M059J (cell line): ENCODE results near the gene WIPI1. TPM values are rescaled to one million over a fixed set of nuclear protein-coding genes. Genes with fewer than 3 reads are reported as not detected.
"Not testable (repeated sequence)": the region's sequence is repeated elsewhere in the genome, so short reads cannot be mapped to it uniquely, and the experiment has no call there.

ENCODE experiments used
- DNase-seq: peaks from one replicate; pipeline ENCODE4 v3.0.0-alpha.2; 2012; ENCODE audit warnings: low read depth
- total RNA-seq: library from RNA; depleted of rRNA; stranded (reverse); fragments of >200 nt; shearing (Covaris generic); gene quantifications from 2 replicates; pipeline ENCODE4 v1.2.3, GENCODE V29; 2014; rRNA removed

The WIPI1 gene, protein sequence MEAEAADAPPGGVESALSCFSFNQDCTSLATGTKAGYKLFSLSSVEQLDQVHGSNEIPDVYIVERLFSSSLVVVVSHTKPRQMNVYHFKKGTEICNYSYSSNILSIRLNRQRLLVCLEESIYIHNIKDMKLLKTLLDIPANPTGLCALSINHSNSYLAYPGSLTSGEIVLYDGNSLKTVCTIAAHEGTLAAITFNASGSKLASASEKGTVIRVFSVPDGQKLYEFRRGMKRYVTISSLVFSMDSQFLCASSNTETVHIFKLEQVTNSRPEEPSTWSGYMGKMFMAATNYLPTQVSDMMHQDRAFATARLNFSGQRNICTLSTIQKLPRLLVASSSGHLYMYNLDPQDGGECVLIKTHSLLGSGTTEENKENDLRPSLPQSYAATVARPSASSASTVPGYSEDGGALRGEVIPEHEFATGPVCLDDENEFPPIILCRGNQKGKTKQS
- total RNA-seq, result 32.8 and 36.0 TPM in 2 replicates

DNA sequence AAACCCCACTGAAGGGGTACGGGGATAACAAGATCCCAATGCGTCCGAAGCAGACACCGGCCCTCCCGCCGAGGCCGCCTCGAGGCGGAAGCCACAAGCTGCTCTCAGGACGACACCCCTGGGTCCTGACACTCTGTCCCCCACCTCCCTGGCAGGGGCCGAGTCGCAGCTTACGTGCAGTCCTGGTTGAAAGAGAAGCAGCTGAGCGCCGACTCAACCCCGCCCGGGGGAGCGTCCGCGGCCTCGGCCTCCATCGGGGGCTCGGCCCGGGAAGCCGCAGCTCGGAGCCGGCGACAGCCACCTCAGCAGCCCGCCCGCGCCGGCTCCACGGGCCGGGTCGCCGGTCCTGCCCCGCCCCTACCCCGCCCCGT is at the start of gene WIPI1:
WIPI1 (minus strand) TSS at position 329 of the 371 bp plus-strand sequence; CDS start at position 254, 75 bp downstream.
- peak; percentile 41 for DNase-seq

DNA sequence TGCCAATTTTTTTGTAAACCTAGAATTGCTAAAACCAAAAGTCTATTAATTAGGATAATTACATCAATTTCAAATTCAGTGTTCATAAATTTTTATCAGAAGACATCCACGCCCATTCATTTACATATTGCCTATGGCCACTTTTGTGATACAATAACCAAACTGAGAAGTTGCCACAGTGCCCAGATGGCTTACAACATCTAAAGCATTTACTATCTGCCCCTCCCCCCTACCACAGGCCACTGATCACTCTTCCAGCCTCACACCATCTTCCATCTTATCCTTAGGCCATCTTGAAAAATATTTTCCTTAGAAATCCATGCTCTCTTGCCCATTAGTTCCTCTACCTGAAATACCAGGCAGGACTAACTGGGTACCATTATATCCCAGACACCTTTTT is 48.7 kb upstream of the WIPI1 start:
- no peak for DNase-seq

DNA sequence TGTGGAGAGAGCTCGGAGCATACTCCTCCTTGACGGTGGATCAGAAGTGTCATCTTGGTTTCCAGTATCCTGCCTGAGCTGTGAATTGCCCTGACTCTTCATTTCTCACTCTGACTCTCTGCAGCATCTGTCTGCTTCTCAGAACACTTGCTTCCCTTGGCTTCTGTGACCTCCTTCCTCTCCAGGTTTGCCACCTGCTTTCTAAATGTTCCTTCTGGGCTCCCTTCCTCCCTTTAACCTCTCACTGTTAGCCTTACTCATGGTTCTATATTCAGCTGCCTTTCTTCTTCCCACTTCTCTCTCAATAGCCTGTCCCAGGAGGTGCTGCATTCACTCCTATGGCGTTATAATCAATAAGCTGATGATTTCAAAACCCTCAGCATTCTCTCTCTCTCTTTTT is 43.8 kb upstream of the WIPI1 start:
- DNase-seq, result no peak

DNA sequence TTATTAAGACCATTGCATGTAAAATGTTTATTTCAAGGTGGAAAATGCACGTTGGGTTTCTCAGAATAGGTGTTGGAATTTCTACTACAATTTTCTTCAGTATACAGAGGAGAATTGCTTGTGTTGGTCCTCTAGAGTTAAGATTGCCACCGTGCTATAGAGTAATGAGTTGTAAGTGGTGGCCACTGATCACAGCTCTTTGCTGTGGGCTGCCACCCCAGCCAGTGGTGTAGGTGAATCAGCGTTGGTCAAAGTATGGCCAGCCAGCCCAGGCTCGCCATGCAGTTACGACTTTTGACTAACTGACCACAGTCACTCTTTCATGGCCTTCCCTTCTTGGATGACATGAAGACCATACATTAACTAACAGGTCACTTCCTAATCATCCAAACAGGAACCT is 42.3 kb upstream of the WIPI1 start:
- DNase-seq, result no peak

DNA sequence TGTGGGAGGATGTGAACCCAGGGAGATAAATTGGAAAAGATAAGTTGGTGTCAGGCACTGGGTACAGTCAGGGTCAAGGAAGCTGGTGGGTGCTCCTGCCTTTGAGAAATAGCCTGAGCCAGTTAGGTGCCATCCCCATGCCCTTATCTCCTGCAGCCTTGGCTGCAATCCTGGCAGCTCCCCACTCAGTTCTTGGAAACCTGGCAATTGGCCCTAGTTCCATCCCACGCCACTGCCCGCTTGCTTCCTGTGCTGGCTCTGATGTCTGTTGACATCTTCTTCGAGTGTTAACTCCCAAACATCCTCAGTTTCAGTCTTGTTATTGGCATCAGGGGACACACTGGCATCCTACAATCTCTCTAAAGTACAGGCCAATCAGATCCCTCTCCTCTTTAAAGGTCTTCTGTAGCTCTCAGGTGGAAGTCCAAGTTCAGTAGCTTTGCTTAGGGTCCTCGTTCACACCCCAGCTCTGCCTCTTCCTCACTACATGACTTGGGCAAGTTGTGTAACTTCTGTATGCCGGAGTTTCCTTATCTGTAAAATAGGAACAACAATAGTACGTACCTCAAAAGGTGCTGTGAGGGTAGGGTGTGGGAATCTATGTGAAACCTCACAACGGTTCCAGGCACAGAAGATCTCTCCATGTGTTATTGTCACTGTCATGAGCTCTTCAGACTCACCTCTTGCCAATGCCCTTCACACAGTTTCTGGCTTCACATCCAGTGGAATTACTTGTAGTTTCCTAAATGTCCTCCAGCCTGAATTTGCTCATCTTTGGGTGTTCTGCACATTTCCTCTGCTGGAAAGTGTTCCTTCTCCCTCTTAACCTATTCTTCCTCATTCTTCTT is 41.4 kb upstream of the WIPI1 start:
- DNase-seq, result no peak

DNA sequence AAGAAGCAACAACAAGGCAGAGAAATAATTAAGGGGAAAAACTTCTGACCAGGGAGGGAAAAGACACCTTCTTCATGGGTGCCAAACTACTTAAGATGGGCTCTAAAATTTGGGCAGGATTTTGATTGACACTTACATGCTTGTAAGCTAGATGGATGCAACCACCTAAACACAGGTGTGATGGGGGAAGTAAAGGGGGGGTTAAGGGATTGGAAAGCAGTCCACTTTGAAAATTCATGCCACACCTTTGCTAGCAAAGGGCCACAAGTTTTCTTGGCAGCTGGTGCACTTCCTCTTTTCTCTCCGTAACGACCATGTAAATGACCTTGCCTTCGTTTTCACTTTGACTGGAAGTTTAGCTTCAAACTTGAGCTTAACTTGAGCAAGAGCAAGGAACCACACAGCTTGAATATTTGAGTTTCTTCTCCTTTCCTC is 40.6 kb upstream of the WIPI1 start:
- DNase-seq, result no peak

DNA sequence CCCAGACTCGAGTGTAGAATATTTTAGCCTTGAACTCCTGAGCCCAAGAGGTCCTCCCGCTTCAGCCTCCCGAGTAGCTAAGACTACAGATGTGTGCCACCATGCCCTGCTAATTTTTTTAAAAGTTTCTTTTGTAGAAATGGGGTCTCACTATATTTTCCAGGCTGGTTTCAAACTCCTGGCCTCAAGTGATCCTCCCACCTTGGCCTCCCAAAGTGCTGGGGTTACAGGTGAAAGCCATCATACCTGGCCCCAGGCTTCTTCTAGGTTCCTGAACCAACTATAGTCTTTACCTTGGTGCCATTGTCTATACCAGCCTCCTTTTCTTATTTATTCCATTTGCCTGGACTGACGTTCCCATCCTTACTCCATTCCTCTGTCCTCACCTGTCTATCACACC is 37.8 kb upstream of the WIPI1 start:
- no peak for DNase-seq

DNA sequence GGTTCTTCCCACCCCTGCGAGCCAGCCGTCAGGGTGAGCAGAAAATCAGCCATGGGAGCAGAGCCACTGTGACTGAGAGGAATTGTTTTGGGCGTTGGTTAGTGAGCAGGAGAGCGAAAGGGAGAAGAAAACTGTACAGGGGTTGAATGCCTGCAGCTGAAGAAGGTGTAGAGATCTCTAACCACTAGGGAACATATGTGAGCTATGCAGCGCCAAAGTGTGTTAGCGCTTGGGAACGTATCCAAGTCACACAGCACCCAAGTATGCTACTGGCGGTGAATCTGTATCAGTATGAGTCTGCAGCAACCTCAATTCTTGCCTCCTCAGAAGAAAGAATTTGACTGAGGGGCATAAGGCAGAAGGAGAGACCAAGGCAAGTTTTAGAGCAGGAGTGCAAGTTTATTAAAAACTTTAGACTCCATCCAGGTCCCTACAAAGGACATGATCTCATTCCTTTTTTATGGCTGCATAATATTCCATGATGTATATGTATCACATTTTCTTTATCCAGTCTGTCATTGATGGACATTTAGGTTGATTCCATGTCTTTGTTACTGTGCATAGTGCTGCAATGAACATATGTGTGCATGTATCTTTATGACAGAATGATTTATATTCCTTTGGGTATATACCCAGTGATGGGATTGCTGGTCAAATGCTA is 35.2 kb upstream of the WIPI1 start:
- DNase-seq, result not testable (repeated sequence)

DNA sequence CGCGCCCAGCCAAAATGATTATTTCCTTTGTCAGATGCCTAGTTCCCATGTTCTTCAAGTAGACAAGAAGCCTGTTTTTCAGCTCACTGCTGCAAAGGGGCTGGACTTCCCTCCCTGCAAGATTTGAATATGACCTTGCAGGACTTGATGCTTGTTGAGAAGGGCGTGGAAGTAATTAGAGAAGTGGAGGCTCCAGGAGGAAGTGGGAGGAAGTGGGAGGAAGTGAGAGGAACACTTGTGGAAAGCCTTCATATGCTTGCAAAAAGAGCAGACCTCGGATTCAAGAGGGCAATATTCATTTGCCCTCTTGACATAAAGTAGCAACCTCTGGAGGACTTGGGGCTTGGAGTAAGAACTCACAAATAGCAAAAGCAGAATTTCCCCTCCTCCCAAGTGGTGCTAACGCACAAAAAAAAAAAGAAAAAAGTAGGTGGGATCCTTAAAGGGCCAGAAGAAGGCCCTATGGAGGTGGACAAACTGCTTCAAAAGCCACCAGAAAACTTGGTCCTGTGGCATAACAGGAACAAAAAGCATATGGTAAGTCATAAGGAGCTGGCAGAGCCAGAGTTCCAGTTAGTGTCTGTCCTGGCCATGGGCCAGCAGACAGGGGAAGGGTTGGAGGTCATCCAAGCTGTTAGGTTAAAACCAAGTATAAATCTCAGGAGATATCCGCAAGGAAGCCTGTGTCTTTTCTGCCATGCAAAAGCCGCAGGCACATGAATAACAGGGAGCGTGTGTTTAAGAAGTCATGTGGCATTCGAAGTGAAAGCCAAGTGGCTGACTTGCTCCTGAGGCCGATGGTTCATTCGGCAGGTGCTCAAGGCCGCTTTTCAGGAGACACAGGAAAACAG is 34.3 kb upstream of the WIPI1 start:
- DNase-seq, result peak; percentile 43

DNA sequence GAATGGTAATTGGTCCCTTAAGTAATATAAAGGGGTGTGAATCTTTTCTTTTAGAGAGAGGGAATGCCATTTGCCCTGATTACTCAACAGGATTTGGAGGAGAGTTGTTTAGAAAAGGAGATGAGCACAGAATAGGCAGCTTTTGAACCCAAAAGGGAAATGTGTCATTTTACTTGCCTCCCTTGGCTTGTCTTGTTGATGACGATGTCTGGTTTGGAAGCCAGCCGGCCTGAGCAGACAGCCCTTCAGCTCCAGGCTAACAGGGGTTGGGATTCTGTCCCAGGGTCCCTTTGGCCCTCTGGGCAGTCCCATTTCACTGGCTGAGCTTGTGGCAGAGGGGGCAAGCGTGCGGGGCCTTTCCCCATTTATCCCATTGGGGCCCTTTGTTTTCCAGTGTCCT is 32.6 kb upstream of the WIPI1 start:
- no peak for DNase-seq

DNA sequence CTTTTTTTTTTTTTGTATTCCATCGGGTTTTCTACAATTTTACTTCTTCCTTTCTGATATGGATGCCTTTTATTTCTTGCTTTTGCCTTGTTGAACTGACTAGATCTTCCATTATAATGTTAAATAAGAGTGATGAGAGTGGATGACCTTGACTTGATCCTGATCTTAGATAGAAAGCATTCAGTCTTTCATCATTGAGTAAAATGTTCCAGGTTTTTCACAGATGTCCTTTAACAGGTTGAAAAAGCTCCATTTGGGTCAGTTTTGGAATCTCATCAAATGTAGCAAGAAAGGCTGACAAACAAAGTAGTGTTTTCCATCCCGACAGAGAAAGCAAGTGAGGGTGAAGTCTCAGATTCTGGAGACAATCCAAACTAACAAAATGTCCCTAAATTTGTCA is 27.2 kb upstream of the WIPI1 start:
- no peak for DNase-seq

DNA sequence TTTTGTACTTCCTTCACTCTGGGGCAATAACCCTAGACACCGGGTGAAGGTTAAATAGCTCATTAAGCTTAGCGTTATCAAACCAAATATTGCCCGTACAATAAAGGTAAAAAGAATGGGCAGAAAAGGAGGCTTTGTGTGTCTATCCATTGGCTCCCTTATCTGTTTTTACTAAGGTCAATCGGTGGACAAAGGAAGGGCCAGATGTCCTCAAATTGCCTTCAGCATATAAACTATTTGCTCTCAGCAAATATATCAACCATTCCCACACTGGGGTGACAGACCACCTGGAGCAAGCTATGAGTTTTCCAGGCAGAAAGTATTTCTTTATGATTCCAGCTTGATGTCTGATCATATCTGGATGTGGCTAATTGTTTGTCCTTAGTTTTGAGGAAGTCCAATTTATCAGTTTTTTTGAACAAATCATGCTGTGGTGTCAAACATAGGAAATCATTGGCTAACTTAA is 25.3 kb upstream of the WIPI1 start:
- DNase-seq, result no peak

DNA sequence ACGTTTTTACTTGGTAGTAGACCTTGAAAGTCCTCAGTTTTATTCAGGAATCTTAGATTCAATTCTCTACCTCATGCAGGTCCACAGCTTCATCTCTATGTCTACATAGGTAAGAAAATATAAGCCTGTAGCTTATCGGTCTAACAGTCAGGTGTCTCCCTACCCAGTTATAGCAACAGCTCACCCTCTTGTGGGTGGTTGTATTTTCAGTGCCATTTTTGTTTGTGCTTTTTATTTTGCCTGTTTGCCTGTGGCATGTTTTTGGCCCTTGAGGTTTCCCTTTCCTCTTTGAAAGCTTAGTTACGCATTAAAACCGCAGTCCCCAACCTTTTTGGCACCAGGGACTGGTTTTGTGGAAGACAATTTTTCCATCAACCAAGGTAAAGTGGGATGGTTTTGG is 23.6 kb upstream of the WIPI1 start:
- no peak for DNase-seq

DNA sequence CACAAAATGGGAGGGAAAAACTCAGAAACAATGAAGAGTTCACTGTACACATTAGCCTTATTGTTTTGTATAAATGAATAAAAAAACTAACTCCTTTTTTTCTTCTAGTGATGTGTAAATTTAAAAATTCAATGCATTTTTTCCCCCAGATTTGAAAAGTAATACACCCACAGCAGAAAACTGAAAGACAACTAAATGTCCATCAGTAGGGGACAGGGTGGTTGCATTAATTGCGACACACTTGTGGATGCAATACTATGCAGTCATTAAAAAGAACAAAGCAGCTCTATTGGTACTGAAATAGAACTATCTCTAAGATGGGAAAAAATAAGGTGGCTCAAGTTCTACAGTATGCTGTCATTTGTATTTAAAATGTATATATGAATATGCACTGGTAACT is 13.7 kb upstream of the WIPI1 start:
- DNase-seq, result no peak

DNA sequence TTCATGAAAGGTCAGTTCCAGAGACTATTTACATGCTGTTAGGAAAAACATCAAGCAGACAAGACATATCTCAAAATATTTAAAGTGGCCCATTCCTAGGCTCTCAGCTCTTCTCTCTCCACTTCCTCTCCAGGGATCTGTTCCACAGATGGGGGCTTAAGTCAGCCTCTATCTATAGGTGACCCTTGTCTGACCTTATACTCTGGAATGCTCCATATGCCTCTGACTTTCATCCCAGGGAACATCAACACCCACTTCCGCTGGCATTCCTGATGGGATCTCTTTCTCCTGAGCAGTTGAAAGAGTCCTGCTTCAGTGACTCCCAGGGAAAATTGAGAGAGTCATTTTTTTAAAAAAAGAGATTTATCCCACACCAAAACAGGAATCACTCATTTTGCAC is 11.5 kb upstream of the WIPI1 start:
- no peak for DNase-seq

DNA sequence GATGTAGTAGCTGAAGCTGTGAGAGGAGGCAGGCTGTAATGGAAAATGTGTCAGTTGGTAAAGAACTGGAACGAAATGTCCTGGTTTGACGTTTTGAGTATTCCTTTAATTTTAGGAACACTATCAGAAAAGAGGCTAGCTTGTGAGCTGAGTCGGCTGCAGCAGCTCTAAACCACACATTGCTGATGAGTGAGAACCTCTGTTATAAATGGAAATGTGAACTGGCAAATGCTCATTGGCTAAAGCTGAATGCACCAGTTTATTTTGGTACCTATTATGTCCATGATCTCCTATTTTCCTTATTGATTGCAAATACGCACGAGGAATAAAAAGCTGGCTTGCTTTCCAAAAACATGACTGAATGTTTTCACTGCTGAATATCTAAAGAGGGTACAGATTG is 11.0 kb upstream of the WIPI1 start:
- DNase-seq, result no peak

DNA sequence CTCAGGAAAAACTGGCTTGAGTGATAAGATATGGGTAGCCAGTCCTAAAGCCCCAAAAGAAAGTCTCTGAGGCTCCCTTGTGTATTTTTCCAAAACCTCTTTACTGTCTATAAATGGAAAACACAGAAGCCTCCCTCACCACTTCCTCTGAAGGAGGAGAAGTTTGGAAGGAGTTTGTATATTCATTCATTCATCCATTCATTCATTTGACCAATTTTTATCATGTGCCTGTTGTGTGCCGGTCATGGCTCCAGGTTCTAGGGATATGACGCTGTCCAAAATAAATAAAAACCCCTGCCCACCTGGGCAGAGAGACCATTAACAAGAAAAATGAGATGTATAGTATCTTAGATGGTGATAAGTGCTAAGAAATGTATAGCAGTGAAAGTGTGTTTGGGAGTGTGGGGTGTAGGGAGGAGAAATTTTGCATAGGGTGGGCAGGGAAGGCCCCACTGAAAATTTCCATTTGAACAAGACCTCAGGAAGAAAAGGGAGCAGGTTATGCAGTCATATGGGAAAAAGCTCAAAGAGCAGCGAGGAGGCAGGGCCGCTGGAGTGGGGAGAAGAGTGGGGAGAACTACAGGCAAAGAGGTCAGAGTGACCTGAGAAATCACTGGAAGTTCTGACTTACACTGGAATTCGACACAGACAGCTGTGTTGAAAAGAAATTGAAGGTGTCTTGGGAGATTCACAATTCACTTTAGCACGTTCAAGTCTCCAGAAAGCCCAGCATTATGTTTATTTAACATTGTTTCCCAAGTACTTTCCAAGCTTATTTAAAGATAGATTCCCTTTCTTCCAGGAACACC is 6.1 kb upstream of the WIPI1 start:
- no peak for DNase-seq

DNA sequence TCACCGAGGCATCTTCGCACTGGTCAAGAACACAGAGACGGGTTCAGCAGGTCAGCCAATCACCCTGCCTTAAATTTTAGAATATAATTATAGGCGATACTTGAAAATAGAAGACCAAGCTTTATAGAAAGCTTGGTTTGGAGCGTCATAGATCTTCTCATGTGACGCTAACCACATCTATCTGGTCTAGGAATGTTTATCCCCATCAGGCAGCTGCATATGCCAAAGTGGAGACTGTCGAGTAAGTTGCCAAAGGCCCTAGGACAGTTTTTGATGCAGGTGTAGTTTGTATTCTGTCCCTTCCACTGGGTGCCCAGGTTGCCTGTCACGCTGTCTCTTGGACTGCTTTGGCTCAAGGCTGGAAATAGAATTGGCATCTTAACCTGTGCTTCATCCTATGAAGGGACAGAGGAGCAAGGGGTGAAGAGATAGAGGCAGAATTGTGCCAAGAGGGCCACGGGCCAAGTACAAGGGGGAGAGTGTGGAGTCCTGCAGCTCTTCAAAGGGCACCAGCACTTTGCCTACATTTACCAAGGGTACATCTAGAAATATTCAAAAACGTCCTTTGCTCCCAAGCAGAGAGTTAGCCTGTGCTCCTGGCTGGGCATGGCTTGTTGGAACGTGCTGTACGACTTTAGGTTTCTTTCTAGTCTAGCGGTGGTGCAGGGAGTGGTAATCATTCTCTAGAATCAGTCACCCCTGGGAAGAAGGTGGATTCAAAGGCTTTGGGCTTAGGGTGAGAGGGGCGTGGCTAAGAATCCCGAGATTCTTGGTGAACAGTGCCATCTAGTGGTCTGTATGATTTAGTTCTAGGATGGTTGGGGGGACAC is 5.3 kb upstream of the WIPI1 start:
- peak; percentile 83 for DNase-seq

DNA sequence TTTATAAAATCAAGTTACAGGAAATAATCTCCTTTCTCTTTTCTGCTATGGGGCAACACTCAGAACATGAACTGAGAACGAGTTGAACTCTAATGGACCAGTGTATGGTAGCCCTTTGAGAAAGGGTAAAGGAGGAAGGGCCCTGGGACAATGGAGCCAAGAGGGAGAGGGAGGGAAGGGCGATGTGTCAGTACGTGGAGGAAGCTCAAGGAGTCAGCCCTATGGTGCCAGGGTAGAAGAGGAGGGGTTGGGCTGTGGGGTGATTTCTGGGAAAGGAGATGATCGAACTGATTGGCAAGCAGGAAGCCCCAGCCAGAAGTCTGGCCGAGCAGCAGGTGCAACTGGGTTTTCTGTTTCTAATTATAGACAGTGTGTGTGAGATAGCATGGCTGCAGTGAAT is 4.3 kb upstream of the WIPI1 start:
- no peak for DNase-seq

DNA sequence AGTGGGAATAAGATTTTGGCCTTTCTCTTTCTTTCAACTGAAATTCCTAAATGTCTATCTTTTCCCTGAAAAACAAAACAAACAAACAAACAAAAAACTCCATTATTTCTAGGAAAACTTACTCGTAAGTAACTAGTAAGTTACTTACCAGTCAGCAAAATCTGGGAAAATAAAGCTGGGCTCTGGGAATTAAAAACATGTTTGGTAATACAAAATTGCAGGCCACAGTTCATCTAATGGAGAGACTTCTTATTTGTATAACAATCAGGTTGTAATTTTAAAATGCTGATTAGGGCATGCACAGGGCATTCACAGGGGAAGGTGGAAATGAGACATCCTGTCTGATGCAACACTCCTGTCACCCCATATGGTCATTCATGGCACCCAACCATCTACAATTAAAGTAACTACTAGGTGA is 3.8 kb upstream of the WIPI1 start:
- DNase-seq, result no peak
